ENCODE data around the gene PVRIG.
"Not testable (repeated sequence)": the region's sequence is repeated elsewhere in the genome, so short reads cannot be mapped to it uniquely, and the experiment has no call there.

Gene PVRIG

GRCh38 chr7:100217934-100218333, 1.8 kb upstream of the PVRIG start:
- not testable (repeated sequence) for DNase-seq (ENCODE audit: low spot score)
- peak; percentile 24 for TF ChIP-seq CTCF (IDR thresholded peaks at IDR 0.05; ENCODE audit: extremely low read depth, missing control alignments)

- no peak for TF ChIP-seq CTCF (IDR thresholded peaks at IDR 0.05; ENCODE audit: extremely low read depth, missing control alignments)
Measured at GRCh38 chr7:100219271-100219737, 445 bp upstream of the PVRIG start.

GRCh38 chr7:100220586-100221230, 959 bp downstream of the PVRIG start:
- no peak for TF ChIP-seq CTCF (IDR thresholded peaks at IDR 0.05; ENCODE audit: extremely low read depth, missing control alignments)
- DNase-seq (ENCODE audit: low spot score), result no peak

More at GRCh38 chr7:100219271-100219737, 445 bp upstream of the PVRIG start:
- no peak for DNase-seq (ENCODE audit: low spot score)

- DNase-seq (ENCODE audit: low spot score), result peak; percentile 78
Measured at GRCh38 chr7:100221231-100221718, 1.5 kb downstream of the PVRIG start.

GRCh38 chr7:100221767-100222444, 2.2 kb downstream of the PVRIG start:
- DNase-seq (ENCODE audit: low spot score), result peak; percentile 32
- TF ChIP-seq CTCF (IDR thresholded peaks at IDR 0.05; ENCODE audit: extremely low read depth, missing control alignments), result no peak

More at GRCh38 chr7:100221231-100221718, 1.5 kb downstream of the PVRIG start:
- no peak for TF ChIP-seq CTCF (IDR thresholded peaks at IDR 0.05; ENCODE audit: extremely low read depth, missing control alignments)

- no peak for TF ChIP-seq CTCF (IDR thresholded peaks at IDR 0.05; ENCODE audit: extremely low read depth, missing control alignments)
- DNase-seq (ENCODE audit: low spot score), result no peak
Measured at GRCh38 chr7:100222445-100223132, 2.8 kb downstream of the PVRIG start.

- not testable (repeated sequence) for DNase-seq (ENCODE audit: low spot score)
Measured at GRCh38 chr7:100223376-100223927, 3.7 kb downstream of the PVRIG start.

GRCh38 chr7:100224891-100225290, 5.1 kb downstream of the PVRIG start:
- not testable (repeated sequence) for DNase-seq (ENCODE audit: low spot score)

- DNase-seq (ENCODE audit: low spot score), result not testable (repeated sequence)
Measured at GRCh38 chr7:100234660-100235317, 15.0 kb downstream of the PVRIG start.

GRCh38 chr7:100239975-100240374, 20.2 kb downstream of the PVRIG start:
- DNase-seq (ENCODE audit: low spot score), result not testable (repeated sequence)

- peak; percentile 81 for DNase-seq (ENCODE audit: low spot score)
Measured at GRCh38 chr7:100243385-100243784, 23.6 kb downstream of the PVRIG start.

Measured in GM20000 (cell line).